Measurements from ENCODE around the gene INS. TPM values are rescaled to one million over a fixed set of nuclear protein-coding genes. Genes with fewer than 3 reads are reported as not detected.

The INS gene
- total and polyA plus RNA-seq, 10 of the 15 experiments (the other 5 are each of a cell fraction or from before 2014, with no cell fraction given) = not detected

DNA sequence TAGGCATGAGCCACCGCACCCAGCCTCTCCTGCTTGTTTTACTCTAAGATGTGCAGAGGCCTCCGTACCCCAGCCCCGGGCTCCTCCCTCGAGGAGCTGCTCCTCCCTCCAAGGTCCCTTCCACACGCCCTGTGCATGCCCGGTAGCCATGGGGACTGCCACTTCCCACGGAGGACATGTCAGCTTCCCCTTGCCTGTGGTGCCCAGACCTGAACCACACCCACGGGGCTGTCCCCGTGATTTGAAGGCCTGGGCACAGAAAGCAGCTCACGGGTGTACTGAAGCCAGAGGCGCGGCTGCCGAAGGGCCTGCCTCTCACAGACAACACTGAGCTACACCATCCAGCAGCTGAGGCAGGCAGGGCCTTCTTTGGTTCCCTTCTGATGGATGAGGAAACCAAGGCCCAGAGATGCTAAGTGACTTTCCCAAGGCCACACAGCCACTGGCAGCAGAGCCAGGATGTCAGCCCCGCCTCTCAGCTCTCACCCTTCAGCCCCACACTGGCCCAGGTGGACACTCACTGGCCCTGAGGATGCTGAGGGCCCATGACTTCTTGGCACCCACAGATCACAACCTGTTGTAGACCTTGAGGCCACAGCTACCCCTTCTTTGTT lies 7.3 kb downstream of the INS start:
- intact Hi-C loops (cut with micrococcal nuclease; ENCODE audit: unreplicated experiment) = no loop called here
- no peak for TF ChIP-seq YBX1 (IDR thresholded peaks at IDR 0.05)
- no peak for TF ChIP-seq ZNF592 (IDR thresholded peaks at IDR 0.05)
- no peak for TF ChIP-seq ATF7 (IDR thresholded peaks at IDR 0.05; ENCODE audit: low read depth)
- no peak for TF ChIP-seq CBFB (IDR thresholded peaks at IDR 0.05; ENCODE audit: low read depth)
- no peak for TF ChIP-seq SPI1 (IDR thresholded peaks at IDR 0.05; ENCODE audit: borderline replicate concordance, insufficient read depth, low read depth, low read length)
- TF ChIP-seq, protein P1, sequence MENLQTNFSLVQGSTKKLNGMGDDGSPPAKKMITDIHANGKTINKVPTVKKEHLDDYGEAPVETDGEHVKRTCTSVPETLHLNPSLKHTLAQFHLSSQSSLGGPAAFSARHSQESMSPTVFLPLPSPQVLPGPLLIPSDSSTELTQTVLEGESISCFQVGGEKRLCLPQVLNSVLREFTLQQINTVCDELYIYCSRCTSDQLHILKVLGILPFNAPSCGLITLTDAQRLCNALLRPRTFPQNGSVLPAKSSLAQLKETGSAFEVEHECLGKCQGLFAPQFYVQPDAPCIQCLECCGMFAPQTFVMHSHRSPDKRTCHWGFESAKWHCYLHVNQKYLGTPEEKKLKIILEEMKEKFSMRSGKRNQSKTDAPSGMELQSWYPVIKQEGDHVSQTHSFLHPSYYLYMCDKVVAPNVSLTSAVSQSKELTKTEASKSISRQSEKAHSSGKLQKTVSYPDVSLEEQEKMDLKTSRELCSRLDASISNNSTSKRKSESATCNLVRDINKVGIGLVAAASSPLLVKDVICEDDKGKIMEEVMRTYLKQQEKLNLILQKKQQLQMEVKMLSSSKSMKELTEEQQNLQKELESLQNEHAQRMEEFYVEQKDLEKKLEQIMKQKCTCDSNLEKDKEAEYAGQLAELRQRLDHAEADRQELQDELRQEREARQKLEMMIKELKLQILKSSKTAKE (IDR thresholded peaks at IDR 0.05; ENCODE audit: low read depth, poor library complexity, severe bottlenecking) = no peak
- no peak for TF ChIP-seq STAT1 (conservative IDR thresholded peaks at IDR 0.05)
- no peaks in the 10 kb centered on the region for H3K9me3 ChIP-seq (replicated peaks; ENCODE audit: control insufficient read depth, insufficient read depth, low read length)
- no peaks in the 10 kb centered on the region for H4K20me1 ChIP-seq (ENCODE audit: control insufficient read depth, insufficient read depth)
- no peak overlapping the region for H3K4me2 ChIP-seq (ENCODE audit: control insufficient read depth, insufficient read depth)
- no TSS peak for BruUV-seq (replicated peaks)
- no peak overlapping the region for H3K4me3 ChIP-seq
- ATAC-seq = no peak
- FAIRE-seq = no peak
- 29% methylated on average over 13 of the region's 14 CpGs for WGBS (ENCODE audit: insufficient coverage, insufficient replicate concordance, low lambda C conversion rate, missing lambda C conversion rate)
- no peaks in the 10 kb centered on the region; a peak in 1 of 4 replicates for H3K27me3 ChIP-seq (replicated peaks in 1 of 2; ENCODE audit: control insufficient read depth in 2 of 2, insufficient read depth in 2 of 2, low read length in 1 of 2)
- RAD21 ChIA-PET (ENCODE audit: unreplicated experiment) = interaction anchor here (1.1 to 6.4 kb wide), 3 partner anchors 117 to 501 kb away, joined by 3 to 101 read pairs (median 6); no protein-coding TSS in a partner anchor
- H3K27ac ChIP-seq (ENCODE audit: control insufficient read depth, insufficient read depth) = no peak overlapping the region
- no peak for DNase-seq (ENCODE audit: low read depth, low spot score)
- in situ Hi-C loops (cut with MboI) = loop anchor here (5.0 kb wide), 2 partner anchors 331 to 456 kb away; partner anchors contain the start of gene KRTAP5-6
- POLR2A ChIA-PET = no interaction called here
- H3K9ac ChIP-seq (ENCODE audit: control insufficient read depth, insufficient read depth, low read length) = no peak overlapping the region
- H2AFZ ChIP-seq (ENCODE audit: control insufficient read depth, low read depth, low read length) = no peak overlapping the region
- SMC1A ChIA-PET (ENCODE audit: uncharacterized antibody, unreplicated experiment) = interaction anchor here (1.3 kb wide), 1 partner anchor 117 kb away, joined by 3 read pairs; no protein-coding TSS in a partner anchor
- no peaks in the 10 kb centered on the region for H3K79me2 ChIP-seq (ENCODE audit: control insufficient read depth, insufficient read depth, low read length)
- CTCF ChIA-PET = interaction anchor here (0.7 to 7.8 kb wide), 6 partner anchors 116 to 514 kb away, joined by 3 to 180 read pairs (median 5); no protein-coding TSS in a partner anchor
- no peaks in the 10 kb centered on the region for H3K36me3 ChIP-seq (ENCODE audit: control insufficient read depth in 2 of 2, insufficient read depth in 2 of 2, low read length in 1 of 2)
- H3K4me1 ChIP-seq (ENCODE audit: control insufficient read depth, insufficient read depth, low read length) = no peaks in the 10 kb centered on the region
